ENCODE results near the gene EFNA1. TPM values are rescaled to one million over a fixed set of nuclear protein-coding genes. Genes with fewer than 3 reads are reported as not detected.

Gene EFNA1
- polyA plus RNA-seq, 2 of the 4 experiments (the other 2 are of a cell fraction): 25.1 to 38.9 TPM

DNA sequence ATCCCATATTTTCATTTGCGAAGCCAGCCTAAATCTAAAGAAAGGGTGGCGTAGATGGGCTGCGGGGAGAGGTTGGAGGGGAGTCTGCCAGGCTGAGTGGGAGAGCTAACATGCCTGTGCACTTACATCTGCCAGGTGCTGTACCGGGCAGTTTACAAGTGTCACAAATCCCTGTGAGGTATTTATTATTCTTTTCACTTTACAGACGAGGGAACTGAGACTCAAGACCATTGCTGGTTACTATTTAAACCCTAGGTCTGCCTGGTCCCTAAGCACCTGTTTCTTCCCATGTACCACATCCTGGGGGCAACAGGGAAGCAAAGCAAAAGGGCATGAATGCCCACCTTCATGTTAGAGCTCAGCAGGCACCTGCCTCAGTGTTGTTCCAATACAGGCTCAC lies 19.4 kb upstream of the EFNA1 start:
- FAIRE-seq (no peak), ATAC-seq (no peak), DNase-seq (ENCODE audit: low read depth in 1 of 2, low spot score in 1 of 2) (no peak)
- Histone ChIP-seq H3K4me3 (no peak overlapping the region), H3K4me1 (no peaks in the 10 kb centered on the region), H3K27ac (no peak overlapping the region), H3K9me3 (no peaks in the 10 kb centered on the region), H3K4me2 (no peak overlapping the region)
- 81% methylated on average over 5 of the region's 5 CpGs for WGBS (ENCODE audit: missing lambda C conversion rate)
- TF ChIP-seq BHLHE40 (IDR thresholded peaks at IDR 0.05; ENCODE audit: low read depth, low read length) (no peak), PHF8 (IDR thresholded peaks at IDR 0.05; ENCODE audit: borderline replicate concordance, low read depth) (no peak), JUN (IDR thresholded peaks at IDR 0.05) (no peak), EP300 (IDR thresholded peaks at IDR 0.05) (no peak)
- TF ChIP-seq, protein P1, sequence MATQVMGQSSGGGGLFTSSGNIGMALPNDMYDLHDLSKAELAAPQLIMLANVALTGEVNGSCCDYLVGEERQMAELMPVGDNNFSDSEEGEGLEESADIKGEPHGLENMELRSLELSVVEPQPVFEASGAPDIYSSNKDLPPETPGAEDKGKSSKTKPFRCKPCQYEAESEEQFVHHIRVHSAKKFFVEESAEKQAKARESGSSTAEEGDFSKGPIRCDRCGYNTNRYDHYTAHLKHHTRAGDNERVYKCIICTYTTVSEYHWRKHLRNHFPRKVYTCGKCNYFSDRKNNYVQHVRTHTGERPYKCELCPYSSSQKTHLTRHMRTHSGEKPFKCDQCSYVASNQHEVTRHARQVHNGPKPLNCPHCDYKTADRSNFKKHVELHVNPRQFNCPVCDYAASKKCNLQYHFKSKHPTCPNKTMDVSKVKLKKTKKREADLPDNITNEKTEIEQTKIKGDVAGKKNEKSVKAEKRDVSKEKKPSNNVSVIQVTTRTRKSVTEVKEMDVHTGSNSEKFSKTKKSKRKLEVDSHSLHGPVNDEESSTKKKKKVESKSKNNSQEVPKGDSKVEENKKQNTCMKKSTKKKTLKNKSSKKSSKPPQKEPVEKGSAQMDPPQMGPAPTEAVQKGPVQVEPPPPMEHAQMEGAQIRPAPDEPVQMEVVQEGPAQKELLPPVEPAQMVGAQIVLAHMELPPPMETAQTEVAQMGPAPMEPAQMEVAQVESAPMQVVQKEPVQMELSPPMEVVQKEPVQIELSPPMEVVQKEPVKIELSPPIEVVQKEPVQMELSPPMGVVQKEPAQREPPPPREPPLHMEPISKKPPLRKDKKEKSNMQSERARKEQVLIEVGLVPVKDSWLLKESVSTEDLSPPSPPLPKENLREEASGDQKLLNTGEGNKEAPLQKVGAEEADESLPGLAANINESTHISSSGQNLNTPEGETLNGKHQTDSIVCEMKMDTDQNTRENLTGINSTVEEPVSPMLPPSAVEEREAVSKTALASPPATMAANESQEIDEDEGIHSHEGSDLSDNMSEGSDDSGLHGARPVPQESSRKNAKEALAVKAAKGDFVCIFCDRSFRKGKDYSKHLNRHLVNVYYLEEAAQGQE (IDR thresholded peaks at IDR 0.05): no peak
- ChIA-PET CTCF (interaction anchor here (1.1 to 9.2 kb wide), 10 partner anchors 10 to 86 kb away, joined by 3 to 67 read pairs (median 4); partner anchors contain the start of gene EFNA1), POLR2A (interaction anchor here (1.0 to 1.6 kb wide), 2 partner anchors 20 to 28 kb away, joined by 3 to 4 read pairs; no protein-coding TSS in a partner anchor)

DNA sequence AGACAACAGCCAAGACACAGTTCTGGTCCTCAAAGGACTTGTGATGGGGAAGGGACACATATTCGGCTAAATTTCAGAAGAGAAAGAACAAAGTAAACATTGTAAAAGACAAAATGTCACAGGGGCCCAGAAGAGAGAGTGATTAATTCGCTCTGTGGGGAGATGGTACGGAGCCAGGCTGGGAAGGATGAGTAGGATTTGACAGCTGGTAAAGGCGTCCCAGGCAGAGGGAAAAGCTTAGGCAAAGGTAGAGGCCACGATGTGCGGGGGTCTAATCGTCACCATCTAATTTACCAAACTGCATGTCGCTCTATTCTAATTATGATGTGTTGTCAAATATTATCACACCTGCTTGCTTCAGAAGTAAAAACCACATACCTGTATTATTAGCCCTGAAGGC lies 17.3 kb upstream of the EFNA1 start:
- no peak for DNase-seq (ENCODE audit: low read depth in 1 of 2, low spot score in 1 of 2)
- WGBS (ENCODE audit: missing lambda C conversion rate): 76% methylated on average over 8 of the region's 8 CpGs
- TF ChIP-seq HEYL (CRISPR knock-in tag; IDR thresholded peaks at IDR 0.05) (no peak), SREBF2 (IDR thresholded peaks at IDR 0.05) (no peak), JUN (IDR thresholded peaks at IDR 0.05) (no peak), ESRRA (IDR thresholded peaks at IDR 0.05; ENCODE audit: borderline replicate concordance, low read length) (no peak), EP300 (IDR thresholded peaks at IDR 0.05) (no peak), ZSCAN20 (CRISPR knock-in tag; IDR thresholded peaks at IDR 0.05) (no peak)
- TF ChIP-seq, protein P2, sequence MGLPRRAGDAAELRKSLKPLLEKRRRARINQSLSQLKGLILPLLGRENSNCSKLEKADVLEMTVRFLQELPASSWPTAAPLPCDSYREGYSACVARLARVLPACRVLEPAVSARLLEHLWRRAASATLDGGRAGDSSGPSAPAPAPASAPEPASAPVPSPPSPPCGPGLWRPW (IDR thresholded peaks at IDR 0.05): no peak
- Histone ChIP-seq H3K27ac (no peak overlapping the region), H3K4me2 (no peak overlapping the region), H3K9me3 (no peaks in the 10 kb centered on the region), H3K4me1 (no peaks in the 10 kb centered on the region), H3K4me3 (no peak overlapping the region)
- ATAC-seq: no peak
- FAIRE-seq: no peak
- ChIA-PET CTCF (interaction anchor here (2.2 to 9.2 kb wide), 2 partner anchors 19 to 58 kb away, joined by 14 to 62 read pairs; no protein-coding TSS in a partner anchor), POLR2A (no interaction called here)

DNA sequence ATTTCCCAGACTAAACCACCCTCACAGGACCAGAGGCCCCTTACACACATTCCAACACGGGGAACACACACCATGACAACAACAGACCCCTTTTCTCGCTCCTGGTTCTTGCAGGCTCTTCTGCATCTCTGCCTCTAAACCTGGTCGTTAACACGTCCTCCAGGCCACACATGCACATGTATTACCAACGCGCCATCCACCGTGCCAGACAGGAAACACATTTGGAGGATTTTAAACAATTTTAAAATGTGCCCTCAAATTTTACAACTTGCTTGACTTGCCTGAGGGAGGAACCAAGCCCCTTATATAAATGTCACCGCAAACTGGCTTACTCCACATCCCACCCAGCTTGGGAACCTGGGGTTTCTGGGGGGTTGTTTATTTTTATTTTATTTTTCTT lies 16.9 kb upstream of the EFNA1 start:
- H3K4me2 ChIP-seq: no peak overlapping the region
- FAIRE-seq (no peak), DNase-seq (ENCODE audit: low read depth in 1 of 2, low spot score in 1 of 2) (no peak), ATAC-seq (no peak)
- WGBS (ENCODE audit: missing lambda C conversion rate): 79% methylated on average over 8 of the region's 8 CpGs
- no peak overlapping the region for H3K4me3 ChIP-seq
- no peak overlapping the region for H3K27ac ChIP-seq
- CTCF ChIA-PET: interaction anchor here (2.2 to 9.2 kb wide), 2 partner anchors 19 to 57 kb away, joined by 14 to 62 read pairs; no protein-coding TSS in a partner anchor
- H3K9me3 ChIP-seq: no peaks in the 10 kb centered on the region
- TF ChIP-seq CEBPB (IDR thresholded peaks at IDR 0.05) (no peak), MAZ (IDR thresholded peaks at IDR 0.05; ENCODE audit: borderline replicate concordance, low read depth, low read length) (no peak), RARB (CRISPR knock-in tag; IDR thresholded peaks at IDR 0.05) (no peak)
- POLR2A ChIA-PET: no interaction called here
- no peaks in the 10 kb centered on the region for H3K4me1 ChIP-seq

DNA sequence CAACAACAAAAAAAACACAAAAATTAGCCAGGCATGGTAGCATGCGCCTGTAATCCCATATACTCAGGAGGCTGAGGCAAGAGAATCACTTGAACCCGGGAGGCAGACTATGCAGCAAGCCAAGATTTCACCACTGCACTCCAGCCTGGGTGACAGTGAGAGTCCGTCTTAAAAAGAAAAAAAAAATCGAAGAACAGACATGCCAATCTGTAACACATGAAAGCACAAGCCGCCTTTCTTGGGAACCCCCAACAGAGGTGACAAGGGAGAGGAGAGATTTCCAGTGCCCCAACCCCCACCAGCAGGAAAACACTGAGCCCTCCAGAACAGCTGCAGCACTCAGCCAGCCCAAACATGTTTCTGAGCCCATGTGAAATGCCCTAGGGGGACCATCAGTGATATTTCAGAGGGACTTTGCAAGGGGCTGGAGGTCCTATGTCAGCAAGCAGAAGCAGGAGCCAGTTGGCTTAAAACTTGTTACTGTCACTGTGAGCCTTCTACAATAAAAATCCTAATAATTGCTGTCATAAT lies 14.2 kb upstream of the EFNA1 start:
- Histone ChIP-seq H3K4me2 (no peak overlapping the region), H3K4me3 (no peak overlapping the region), H3K27ac (no peak overlapping the region), H3K9me3 (no peaks in the 10 kb centered on the region), H3K4me1 (no peaks in the 10 kb centered on the region)
- TF ChIP-seq CEBPB (IDR thresholded peaks at IDR 0.05): no peak
- TF ChIP-seq, protein P3, sequence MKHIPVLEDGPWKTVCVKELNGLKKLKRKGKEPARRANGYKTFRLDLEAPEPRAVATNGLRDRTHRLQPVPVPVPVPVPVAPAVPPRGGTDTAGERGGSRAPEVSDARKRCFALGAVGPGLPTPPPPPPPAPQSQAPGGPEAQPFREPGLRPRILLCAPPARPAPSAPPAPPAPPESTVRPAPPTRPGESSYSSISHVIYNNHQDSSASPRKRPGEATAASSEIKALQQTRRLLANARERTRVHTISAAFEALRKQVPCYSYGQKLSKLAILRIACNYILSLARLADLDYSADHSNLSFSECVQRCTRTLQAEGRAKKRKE (CRISPR knock-in tag; IDR thresholded peaks at IDR 0.05; ENCODE audit: low read depth): no peak
- TF ChIP-seq JUNB (IDR thresholded peaks at IDR 0.05): no peak
- no peak for TF ChIP-seq BHLHE40 (IDR thresholded peaks at IDR 0.05; ENCODE audit: low read depth, low read length)
- ChIA-PET POLR2A (no interaction called here), CTCF (interaction anchor here (1.5 to 5.0 kb wide), 4 partner anchors 8 to 28 kb away, joined by 3 to 39 read pairs (median 12); no protein-coding TSS in a partner anchor)
- DNase-seq (ENCODE audit: low read depth in 1 of 2, low spot score in 1 of 2): no peak
- WGBS (ENCODE audit: missing lambda C conversion rate): 55% methylated on average over 5 of the region's 5 CpGs
- no peak for FAIRE-seq
- no peak for ATAC-seq

All from A549 (cell line).